ENCODE measurements around the gene FABP3.

DNA sequence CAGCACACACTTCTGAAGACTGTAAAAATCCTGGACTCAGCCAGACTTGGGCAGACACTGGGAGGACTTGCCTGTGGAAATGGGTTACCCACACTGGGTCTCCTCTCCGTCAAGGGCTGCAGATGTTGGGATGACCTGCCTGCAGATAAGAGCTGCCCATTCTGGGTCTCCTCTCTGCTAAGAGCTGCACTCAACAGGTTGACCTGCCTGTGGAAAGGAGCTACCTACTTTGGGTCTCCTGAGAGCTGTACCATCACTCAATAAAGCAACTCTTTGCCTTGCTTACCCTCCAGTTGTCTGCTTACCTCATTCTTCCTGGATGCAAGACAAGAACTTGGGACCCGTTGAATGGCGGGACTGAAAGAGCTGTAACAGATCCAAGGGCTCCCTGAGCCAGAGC, 47.9 kb downstream of the FABP3 start:
- TF ChIP-seq POLR2A (IDR thresholded peaks at IDR 0.05) (no peak), POLR2AphosphoS5 (IDR thresholded peaks at IDR 0.05) (no peak), EP300 (IDR thresholded peaks at IDR 0.05) (no peak)
- TF ChIP-seq, protein P1, sequence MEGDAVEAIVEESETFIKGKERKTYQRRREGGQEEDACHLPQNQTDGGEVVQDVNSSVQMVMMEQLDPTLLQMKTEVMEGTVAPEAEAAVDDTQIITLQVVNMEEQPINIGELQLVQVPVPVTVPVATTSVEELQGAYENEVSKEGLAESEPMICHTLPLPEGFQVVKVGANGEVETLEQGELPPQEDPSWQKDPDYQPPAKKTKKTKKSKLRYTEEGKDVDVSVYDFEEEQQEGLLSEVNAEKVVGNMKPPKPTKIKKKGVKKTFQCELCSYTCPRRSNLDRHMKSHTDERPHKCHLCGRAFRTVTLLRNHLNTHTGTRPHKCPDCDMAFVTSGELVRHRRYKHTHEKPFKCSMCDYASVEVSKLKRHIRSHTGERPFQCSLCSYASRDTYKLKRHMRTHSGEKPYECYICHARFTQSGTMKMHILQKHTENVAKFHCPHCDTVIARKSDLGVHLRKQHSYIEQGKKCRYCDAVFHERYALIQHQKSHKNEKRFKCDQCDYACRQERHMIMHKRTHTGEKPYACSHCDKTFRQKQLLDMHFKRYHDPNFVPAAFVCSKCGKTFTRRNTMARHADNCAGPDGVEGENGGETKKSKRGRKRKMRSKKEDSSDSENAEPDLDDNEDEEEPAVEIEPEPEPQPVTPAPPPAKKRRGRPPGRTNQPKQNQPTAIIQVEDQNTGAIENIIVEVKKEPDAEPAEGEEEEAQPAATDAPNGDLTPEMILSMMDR (IDR thresholded peaks at IDR 0.05), result no peak
